Fibroblast of lung (primary cell): ENCODE measurements around the gene LRRC8D.

Source experiments
- CTCF ChIP-seq, 2 donors: IDR thresholded peaks in 1 of 2; conservative IDR thresholded peaks in 1 of 2; 1 replicate in 1 of 2; 2 replicates in 1 of 2; pipeline ENCODE4 v1.5.1; 2011 to 2012; ENCODE audit warnings: low read length in 2 of 2, control low read depth in 1 of 2, inconsistent platforms in 1 of 2, low read depth in 1 of 2, mild to moderate bottlenecking in 1 of 2
- EZH2 ChIP-seq: IDR thresholded peaks from 2 replicates; pipeline ENCODE4 v1.5.1; 2012; ENCODE audit warnings: low read length, control low read depth, mild to moderate bottlenecking; ENCODE audit errors: missing control alignments

GRCh38 chr1:89790592-89790991, 30.2 kb upstream of the LRRC8D start:
- TF ChIP-seq CTCF (conservative IDR thresholded peaks at IDR 0.05 in 1 of 2, IDR thresholded peaks at IDR 0.05 in 1 of 2; ENCODE audit: low read depth in 1 of 2, low read length in 2 of 2) (no peak), EZH2 (no peak)
